ENCODE measurements around the gene PDE7B. TPM values are rescaled to one million over a fixed set of nuclear protein-coding genes. Genes with fewer than 3 reads are reported as not detected.

PDE7B gene
- total and polyA plus RNA-seq, 2 of the 4 experiments (the other 2 are of a cell fraction) = 7.8 to 12.4 TPM

DNA sequence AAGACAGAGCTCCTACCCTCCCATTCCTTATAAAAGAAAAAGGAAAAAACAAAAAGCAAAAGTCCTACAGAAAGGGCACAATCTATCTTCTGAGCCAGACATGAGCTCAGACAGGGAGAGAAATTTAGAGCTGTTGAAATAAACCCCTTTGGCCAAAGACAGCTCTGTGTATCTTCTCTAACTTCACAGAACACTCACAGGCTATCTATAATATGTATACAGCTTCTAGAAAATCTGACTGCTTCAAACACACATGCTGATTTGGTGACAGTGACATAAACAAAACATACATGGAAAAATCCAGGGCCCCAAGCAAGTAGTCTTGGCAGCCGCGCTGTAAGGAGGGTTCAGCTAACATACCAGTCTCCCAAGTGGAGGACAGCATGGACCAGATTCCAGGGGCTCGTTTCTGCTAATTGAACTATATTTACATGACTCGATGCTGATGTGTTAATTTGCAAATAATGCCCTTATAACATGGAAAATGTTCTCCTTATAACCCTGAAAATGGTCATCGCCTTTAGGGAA, 361.6 kb downstream of the PDE7B start:
- POLR2A ChIA-PET (ENCODE audit: unreplicated experiment) = no interaction called here
- TF ChIP-seq USF2 (IDR thresholded peaks at IDR 0.05; ENCODE audit: low read depth, low read length) (no peak), FOS (IDR thresholded peaks at IDR 0.05; ENCODE audit: low read depth, low read length) (no peak)
- H2BK120ac ChIP-seq (ENCODE audit: low read depth, low read length) = no peak overlapping the region
- CTCF ChIA-PET = interaction anchor here (0.7 to 1.1 kb wide), 4 partner anchors 175 to 379 kb away, joined by 3 read pairs; no protein-coding TSS in a partner anchor
- H3K23ac ChIP-seq (ENCODE audit: low read depth, low read length) = no peak overlapping the region
- H2AK9ac ChIP-seq (replicated peaks; ENCODE audit: low read depth, low read length, poor library complexity) = no peak overlapping the region
- no peak overlapping the region for H2AK5ac ChIP-seq (ENCODE audit: low read depth, low read length)
- H3K36me3 ChIP-seq (ENCODE audit: control insufficient read depth, insufficient read depth, low read length) = no peaks in the 10 kb centered on the region
- no peaks in the 10 kb centered on the region for H4K20me1 ChIP-seq (ENCODE audit: insufficient read depth, low read length)
- no peak overlapping the region for H2AFZ ChIP-seq (replicated peaks; ENCODE audit: low read length, poor library complexity)
- no TSS peak for BruUV-seq (replicated peaks)
- no peak overlapping the region for H3K27ac ChIP-seq (ENCODE audit: insufficient read depth, low read length)
- H3K9me1 ChIP-seq (ENCODE audit: insufficient read depth, low read length) = no peaks in the 10 kb centered on the region
- H3K18ac ChIP-seq (ENCODE audit: low read depth, low read length) = no peak overlapping the region
- H2BK15ac ChIP-seq (ENCODE audit: low read depth, low read length) = no peak overlapping the region
- ATAC-seq (ENCODE audit: low read depth) = peak; percentile 53
- H3K9me3 ChIP-seq (ENCODE audit: control insufficient read depth, insufficient read depth, low read length) = no peaks in the 10 kb centered on the region
- H2BK5ac ChIP-seq (ENCODE audit: low read depth, low read length, poor library complexity, severe bottlenecking) = no peak overlapping the region
- H3K14ac ChIP-seq (replicated peaks; ENCODE audit: low read depth, low read length) = no peak overlapping the region
- intact Hi-C loops (cut with micrococcal nuclease) = no loop called here
- H2BK20ac ChIP-seq (ENCODE audit: low read depth, low read length) = no peak overlapping the region
- H3K9ac ChIP-seq (ENCODE audit: low read depth, low read length) = no peak overlapping the region
- no peaks in the 10 kb centered on the region for H3K79me1 ChIP-seq (ENCODE audit: low read depth in 1 of 2, low read length in 2 of 2)
- dilution Hi-C loops (cut with HindIII; ENCODE audit: low sequenced_read_pairs, unreplicated experiment) = no loop called here
- H3K56ac ChIP-seq (ENCODE audit: extremely low read depth, insufficient read depth, low read length) = no peak overlapping the region
- in situ Hi-C loops (cut with MboI; ENCODE audit: low sequenced_read_pairs) = no loop called here
- no peak overlapping the region for H3K4me2 ChIP-seq (ENCODE audit: low read depth, low read length)
- no peak overlapping the region for H4K5ac ChIP-seq (ENCODE audit: low read depth, low read length)
- H4K91ac ChIP-seq (ENCODE audit: insufficient read depth, low read depth, low read length) = no peak overlapping the region
- H3K4me3 ChIP-seq (ENCODE audit: insufficient read depth, low read depth, low read length) = no peak overlapping the region
- H3K4me1 ChIP-seq (ENCODE audit: control insufficient read depth, insufficient read depth, low read length) = peaks cover 2% of the 10 kb centered on the region; the same call in 1 of the 2 replicates
- no peak overlapping the region for H3K4ac ChIP-seq (ENCODE audit: low read depth, low read length)
- no peaks in the 10 kb centered on the region for H3K27me3 ChIP-seq (ENCODE audit: control insufficient read depth, insufficient read depth, low read length)
- WGBS, 2 experiments (ENCODE audit: extremely low coverage in 2 of 2, insufficient read length in 1 of 2) = 50% methylated on average over 1 of the region's 5 CpGs; no CpG with 5 or more reads in 1 of the 2 experiments
- no peak overlapping the region for H4K8ac ChIP-seq (ENCODE audit: low read depth in 2 of 2, low read length in 2 of 2)
- DNase-seq = no peak
